Esophagus muscularis mucosa (tissue), 4 donors: Measurements from ENCODE around the gene GAB1. TPM values are rescaled to one million over a fixed set of nuclear protein-coding genes. Genes with fewer than 3 reads are reported as not detected.

ENCODE experiments used
- DNase-seq: peaks from one replicate; pipeline ENCODE4 v3.0.0-alpha.2; 2017; ENCODE audit errors: extremely low spot score
- H3K27ac ChIP-seq, 4 donors: fragments of 200-600 bp; sonication (generic); replicated peaks in 1 of 4; 1 replicate in 3 of 4; 2 replicates in 1 of 4; pipeline ENCODE4 v1.5.1; 2016 to 2019; ENCODE audit warnings: mild to moderate bottlenecking in 1 of 4
- H3K27me3 ChIP-seq, 4 donors: fragments of 200-600 bp; sonication (generic); one replicate each; pipeline versions ENCODE4 v1.5.1 to v1.6.0; 2016 to 2019
- H3K36me3 ChIP-seq, 4 donors: fragments of 200-600 bp; sonication (generic); one replicate each; pipeline ENCODE4 v1.5.1; 2016 to 2019
- H3K4me1 ChIP-seq, 4 donors: fragments of 200-600 bp; sonication (generic); one replicate each; pipeline ENCODE4 v1.5.1; 2016 to 2019
- H3K4me3 ChIP-seq, 4 donors: fragments of 200-600 bp; sonication (generic); 1 replicate in 2 of 4; 2 replicates in 2 of 4; pipeline ENCODE4 v1.5.1; 2016 to 2019; ENCODE audit warnings: mild to moderate bottlenecking in 4 of 4, moderate library complexity in 1 of 4
- H3K9me3 ChIP-seq, 4 donors: fragments of 200-600 bp; sonication (generic); 1 replicate in 3 of 4; 2 replicates in 1 of 4; pipeline ENCODE4 v1.5.1; 2016 to 2019
- CTCF ChIP-seq, 3 experiments: fragments of 200-600 bp in 2 of 3; fragments of 450-650 bp in 1 of 3; sonication (generic) in 2 of 3; IDR thresholded peaks; one replicate each; pipeline ENCODE4 v1.5.1; 2017 to 2019; ENCODE audit warnings: antibody characterized with exemption in 3 of 3, mild to moderate bottlenecking in 2 of 3, moderate library complexity in 1 of 3
- EP300 ChIP-seq: sonication (generic); formaldehyde crosslinking; IDR thresholded peaks from one replicate; pipeline ENCODE4 v1.6.1; 2017; ENCODE audit warnings: antibody characterized with exemption
- POLR2A ChIP-seq: fragments of 450-650 bp; IDR thresholded peaks from one replicate; pipeline ENCODE4 v1.6.1; 2017; ENCODE audit warnings: antibody characterized with exemption, moderate library complexity, mild to moderate bottlenecking, low read depth
- POLR2AphosphoS5 ChIP-seq, 2 donors: sonication (generic); formaldehyde crosslinking; IDR thresholded peaks; one replicate each; pipeline ENCODE4 v1.6.1; 2017; ENCODE audit warnings: antibody characterized with exemption in 2 of 2
- WGBS: methylation state at CpG from one replicate; pipeline ENCODE4 v1.1.5; 2018; 5-methylcytosine and 5-hydroxymethylcytosine counted together
- intact Hi-C: fragments of 100-400 bp; cut with DNase I; formaldehyde crosslinking; loops from one replicate; pipeline ENCODE4 v1.15.1; 2023
- total RNA-seq, 4 donors: library from RNA; depleted of rRNA; stranded (reverse); fragments of >200 nt; gene quantifications; one replicate each; pipeline versions ENCODE4 v1.1.0 to v1.2.1, GENCODE V29; 2016

GAB1 gene
- total RNA-seq, 4 donors from 2014 or later: 73.5 to 117 (median 98.8) TPM

DNA sequence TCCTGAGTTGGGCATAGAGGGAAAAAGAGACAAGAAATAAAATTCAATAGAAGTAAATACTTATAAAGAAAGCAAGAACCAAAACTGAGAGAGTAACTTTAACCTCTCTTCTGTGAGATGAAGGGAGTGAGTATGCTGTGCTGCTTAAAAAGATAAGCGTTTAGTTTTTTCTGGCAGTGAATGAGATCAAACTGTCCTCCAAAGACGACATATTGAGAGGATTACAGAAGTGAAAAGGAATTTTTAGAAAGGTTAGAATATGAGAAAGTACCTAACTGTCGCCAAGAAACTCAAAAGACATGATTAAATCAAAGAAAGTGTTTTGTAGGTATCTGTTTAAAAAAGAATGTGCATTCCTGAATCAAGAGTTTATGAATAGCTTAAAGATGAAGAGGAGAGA lies 16.0 kb downstream of the GAB1 start:
- Histone ChIP-seq H3K27me3 (no peaks in the 10 kb centered on the region), H3K4me3 (no peak overlapping the region), H3K36me3 (no peaks in the 10 kb centered on the region), H3K27ac (peak overlapping the region; percentile 60 to 79 (median 72)), H3K9me3 (no peaks in the 10 kb centered on the region), H3K4me1 (peaks cover 0 to 78% (median 69%) of the 10 kb centered on the region in 4 donors)
- WGBS: 36% methylated on average over 3 of the region's 3 CpGs
- TF ChIP-seq EP300: no peak
- no peak for TF ChIP-seq POLR2AphosphoS5 (IDR thresholded peaks at IDR 0.05)
- no peak for TF ChIP-seq POLR2A
- no peak for DNase-seq
- intact Hi-C loops: no loop called here

DNA sequence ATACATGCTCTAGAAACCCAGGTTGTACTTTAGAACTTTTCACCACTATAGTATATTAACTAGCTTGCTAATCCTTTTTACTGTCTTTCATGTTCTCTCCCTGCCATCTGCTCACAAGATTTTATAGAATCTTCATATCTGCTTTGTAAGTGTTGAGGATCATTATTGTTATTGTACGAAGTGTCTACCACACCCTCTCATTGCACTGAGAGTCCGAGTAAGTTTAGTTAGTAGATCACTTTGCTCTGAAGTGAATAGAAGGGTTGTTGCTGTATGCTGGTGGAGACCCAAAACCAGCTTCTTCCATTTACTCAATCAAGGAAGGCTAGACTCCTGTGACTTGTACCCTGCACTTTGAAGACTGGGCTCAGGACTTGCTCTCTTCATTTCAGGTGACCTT lies 17.1 kb downstream of the GAB1 start:
- H3K27ac ChIP-seq: peak overlapping the region; percentile 60 to 79 (median 72)
- WGBS: 39% methylated on average over 2 of the region's 2 CpGs
- no peaks in the 10 kb centered on the region for H3K36me3 ChIP-seq
- H3K9me3 ChIP-seq: no peaks in the 10 kb centered on the region
- TF ChIP-seq POLR2AphosphoS5 (IDR thresholded peaks at IDR 0.05) (no peak), POLR2A (no peak), EP300 (no peak), CTCF (IDR thresholded peaks at IDR 0.05) (no peak)
- peaks cover 0 to 89% (median 78%) of the 10 kb centered on the region in 4 donors for H3K4me1 ChIP-seq
- H3K27me3 ChIP-seq: no peaks in the 10 kb centered on the region
- H3K4me3 ChIP-seq: no peak overlapping the region
- intact Hi-C loops: no loop called here
- DNase-seq: no peak

DNA sequence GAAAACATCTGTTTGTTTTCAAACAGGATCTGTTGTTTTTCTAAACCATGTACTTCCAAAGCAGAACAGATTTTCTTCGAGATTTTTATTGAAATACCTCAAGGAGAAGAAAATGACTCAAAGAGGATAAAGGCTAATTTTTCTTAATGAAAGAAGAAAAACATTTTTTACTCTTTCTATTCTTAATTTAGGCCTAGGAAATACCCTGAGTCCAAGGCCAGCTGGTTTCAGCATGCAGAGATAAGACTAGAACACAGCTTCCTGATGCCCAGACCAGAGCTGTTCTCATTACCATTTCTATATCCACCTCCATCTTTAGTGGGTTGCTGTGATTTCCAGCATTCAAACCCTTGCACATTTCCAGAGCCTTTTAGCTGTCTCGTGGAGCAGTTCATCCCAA lies 18.3 kb downstream of the GAB1 start:
- H3K4me3 ChIP-seq: peak overlapping the region in 1 of 4 donors; percentile 2
- H3K9me3 ChIP-seq: no peaks in the 10 kb centered on the region
- no peak for DNase-seq
- intact Hi-C loops: no loop called here
- 54% methylated on average over 2 of the region's 2 CpGs for WGBS
- H3K36me3 ChIP-seq: no peaks in the 10 kb centered on the region
- H3K27me3 ChIP-seq: no peaks in the 10 kb centered on the region
- peaks cover 0 to 100% (median 88%) of the 10 kb centered on the region in 4 donors for H3K4me1 ChIP-seq
- H3K27ac ChIP-seq: peak overlapping the region; percentile 60 to 79 (median 72)
- no peak for TF ChIP-seq CTCF (IDR thresholded peaks at IDR 0.05)
- no peak for TF ChIP-seq POLR2AphosphoS5 (IDR thresholded peaks at IDR 0.05)
- no peak for TF ChIP-seq EP300
- no peak for TF ChIP-seq POLR2A

- no peaks in the 10 kb centered on the region for H3K9me3 ChIP-seq
- no peak for TF ChIP-seq EP300
- TF ChIP-seq POLR2AphosphoS5 (IDR thresholded peaks at IDR 0.05): no peak
- TF ChIP-seq POLR2A: no peak
- no peak for TF ChIP-seq CTCF (IDR thresholded peaks at IDR 0.05)
- WGBS: 63% methylated on average over 6 of the region's 6 CpGs
- peak overlapping the region in 1 of 4 donors; percentile 2 for H3K4me3 ChIP-seq
- intact Hi-C loops: no loop called here
- peak overlapping the region; percentile 60 to 79 (median 72) for H3K27ac ChIP-seq
- no peaks in the 10 kb centered on the region for H3K27me3 ChIP-seq
- H3K36me3 ChIP-seq: no peaks in the 10 kb centered on the region
- DNase-seq: no peak
- H3K4me1 ChIP-seq: peaks cover 0 to 100% (median 93%) of the 10 kb centered on the region in 4 donors
These were observed 19.0 kb downstream of the GAB1 start for GRCh38 chr4:143355540-143356217.

DNA sequence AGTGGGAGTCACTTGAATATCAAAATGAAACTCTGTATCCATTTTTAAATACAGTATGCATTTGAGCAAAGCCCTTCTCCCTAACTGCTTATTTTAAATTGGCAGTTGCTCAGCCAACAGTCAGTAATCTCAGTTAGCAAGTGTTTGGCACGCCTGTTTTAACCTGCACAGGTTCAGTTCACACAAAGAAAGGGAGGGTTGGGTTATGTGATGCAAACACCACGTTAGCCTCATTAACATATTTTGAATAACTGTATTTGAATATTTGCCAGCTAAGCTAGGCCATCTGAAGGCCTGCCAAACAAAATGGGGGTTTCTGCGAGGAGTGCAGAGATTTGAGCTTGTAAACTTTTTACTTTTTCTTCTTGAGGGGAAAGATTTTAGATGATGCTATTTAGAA lies 19.8 kb downstream of the GAB1 start:
- 37% methylated on average over 3 of the region's 3 CpGs for WGBS
- Histone ChIP-seq H3K36me3 (no peaks in the 10 kb centered on the region), H3K4me1 (peaks cover 0 to 100% (median 92%) of the 10 kb centered on the region in 4 donors), H3K9me3 (no peaks in the 10 kb centered on the region), H3K4me3 (no peak overlapping the region), H3K27me3 (no peaks in the 10 kb centered on the region), H3K27ac (peak overlapping the region; percentile 60 to 79 (median 72))
- TF ChIP-seq EP300: no peak
- no peak for TF ChIP-seq CTCF (IDR thresholded peaks at IDR 0.05)
- TF ChIP-seq POLR2AphosphoS5 (IDR thresholded peaks at IDR 0.05): no peak
- no peak for TF ChIP-seq POLR2A
- intact Hi-C loops: no loop called here
- DNase-seq: no peak
